Smooth muscle cell (in vitro differentiated cells): ENCODE data around the gene RTEL1. TPM values are rescaled to one million over a fixed set of nuclear protein-coding genes. Genes with fewer than 3 reads are reported as not detected.

Experiments used
- DNase-seq: peaks from one replicate; lab custom pipeline; 2025; ENCODE audit not compliant: unreplicated experiment; lab: John Stamatoyannopoulos, UW
- H2AFZ ChIP-seq: fragments of 200-600 bp; sonication (generic); 2 replicates; pipeline ENCODE4 v1.6.0; 2016; ENCODE audit warnings: antibody characterized with exemption, low read depth, mild to moderate bottlenecking
- H3F3A ChIP-seq: fragments of 200-600 bp; sonication (generic); 2 replicates; pipeline ENCODE4 v1.6.0; 2017; ENCODE audit warnings: antibody characterized with exemption, low read depth
- H3K27ac ChIP-seq: fragments of 200-600 bp; sonication (generic); 2 replicates; pipeline ENCODE4 v1.5.1; 2016; ENCODE audit warnings: low read depth, mild to moderate bottlenecking
- H3K27me3 ChIP-seq: fragments of 200-600 bp; sonication (generic); 2 replicates; pipeline ENCODE4 v1.6.1; 2016; ENCODE audit warnings: low read depth, mild to moderate bottlenecking
- H3K36me3 ChIP-seq: fragments of 200-600 bp; sonication (generic); 2 replicates; pipeline ENCODE4 v1.5.1; 2016; ENCODE audit warnings: low read depth
- H3K4me1 ChIP-seq: fragments of 200-600 bp; sonication (generic); 2 replicates; pipeline ENCODE4 v1.5.1; 2016; ENCODE audit warnings: low read depth
- H3K4me2 ChIP-seq: fragments of 200-600 bp; sonication (generic); 2 replicates; pipeline ENCODE4 v1.6.0; 2016; ENCODE audit warnings: mild to moderate bottlenecking
- H3K4me3 ChIP-seq: fragments of 200-600 bp; sonication (generic); 2 replicates; pipeline ENCODE4 v1.5.1; 2016; ENCODE audit warnings: mild to moderate bottlenecking
- H3K79me2 ChIP-seq: fragments of 200-600 bp; sonication (generic); 2 replicates; pipeline ENCODE4 v1.6.0; 2016; ENCODE audit warnings: low read depth, mild to moderate bottlenecking
- H3K9ac ChIP-seq: fragments of 200-600 bp; sonication (generic); 2 replicates; pipeline ENCODE4 v1.6.0; 2016; ENCODE audit warnings: low read depth
- H3K9me3 ChIP-seq: fragments of 200-600 bp; sonication (generic); replicated peaks from 2 replicates; pipeline ENCODE4 v1.5.1; 2016; ENCODE audit warnings: low read depth
- H4K20me1 ChIP-seq: fragments of 200-600 bp; sonication (generic); 2 replicates; pipeline ENCODE4 v1.6.0; 2016; ENCODE audit warnings: low read depth
- WGBS: methylation state at CpG from one replicate; pipeline ENCODE4 v1.1.7; 2016; ENCODE audit warnings: low lambda C conversion rate; 5-methylcytosine and 5-hydroxymethylcytosine counted together
- polyA plus RNA-seq: library from polyadenylated mRNA; unstranded; fragments of >200 nt; fragmentation: Nextera tagmentation; extraction: Ambion mirVana; gene quantifications from 2 replicates; pipeline ENCODE4 v1.2.1, GENCODE V29; 2016
- total RNA-seq: library from RNA; depleted of rRNA; stranded (reverse); fragments of >200 nt; gene quantifications from 2 replicates; pipeline ENCODE4 v1.2.3, GENCODE V29; 2014
- TF ChIP-seq, protein P1 (sequence below): fragments of 200-600 bp; sonication (generic); IDR thresholded peaks from 2 replicates; pipeline ENCODE4 v1.5.1; 2017; ENCODE audit warnings: borderline replicate concordance, mild to moderate bottlenecking, antibody characterized with exemption; ENCODE audit not compliant: insufficient read depth, poor library complexity, severe bottlenecking

The RTEL1 gene
- total and polyA plus RNA-seq, 2 experiments from 2014 or later, result 10.4 to 14.2 TPM

DNA sequence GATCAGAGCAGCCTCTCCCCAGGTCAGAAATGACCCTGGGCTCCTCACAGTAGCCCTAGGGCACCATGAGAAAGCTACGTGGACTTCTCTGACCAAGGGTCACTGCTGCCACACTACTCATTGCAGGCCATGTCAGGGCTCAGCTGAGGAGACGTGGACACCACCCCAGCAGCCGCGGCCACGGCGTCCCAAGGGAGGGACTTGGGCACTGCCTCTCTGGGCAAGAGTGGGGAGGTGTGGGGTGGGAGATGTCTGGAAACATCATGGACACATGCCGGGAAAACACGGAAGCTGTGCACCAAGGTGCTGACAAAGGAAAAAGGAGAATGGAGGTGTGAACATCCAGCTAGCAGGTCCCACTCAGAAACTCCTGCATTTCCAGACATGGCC lies 40.2 kb upstream of the RTEL1 start:
- Histone ChIP-seq H4K20me1 (peaks cover 65% of the 10 kb centered on the region), H3K4me3 (no peak overlapping the region), H3K9me3 (no peaks in the 10 kb centered on the region), H3K27me3 (no peaks in the 10 kb centered on the region), H3K9ac (no peak overlapping the region), H3K79me2 (peaks cover 30% of the 10 kb centered on the region), H3K36me3 (no peaks in the 10 kb centered on the region), H3K27ac (no peak overlapping the region), H3F3A (no peaks in the 10 kb centered on the region), H3K4me1 (no peaks in the 10 kb centered on the region), H3K4me2 (no peak overlapping the region), H2AFZ (no peak overlapping the region)
- WGBS, result 100% methylated on average over 8 of the region's 8 CpGs
- no peak for DNase-seq
- TF ChIP-seq, protein P1, sequence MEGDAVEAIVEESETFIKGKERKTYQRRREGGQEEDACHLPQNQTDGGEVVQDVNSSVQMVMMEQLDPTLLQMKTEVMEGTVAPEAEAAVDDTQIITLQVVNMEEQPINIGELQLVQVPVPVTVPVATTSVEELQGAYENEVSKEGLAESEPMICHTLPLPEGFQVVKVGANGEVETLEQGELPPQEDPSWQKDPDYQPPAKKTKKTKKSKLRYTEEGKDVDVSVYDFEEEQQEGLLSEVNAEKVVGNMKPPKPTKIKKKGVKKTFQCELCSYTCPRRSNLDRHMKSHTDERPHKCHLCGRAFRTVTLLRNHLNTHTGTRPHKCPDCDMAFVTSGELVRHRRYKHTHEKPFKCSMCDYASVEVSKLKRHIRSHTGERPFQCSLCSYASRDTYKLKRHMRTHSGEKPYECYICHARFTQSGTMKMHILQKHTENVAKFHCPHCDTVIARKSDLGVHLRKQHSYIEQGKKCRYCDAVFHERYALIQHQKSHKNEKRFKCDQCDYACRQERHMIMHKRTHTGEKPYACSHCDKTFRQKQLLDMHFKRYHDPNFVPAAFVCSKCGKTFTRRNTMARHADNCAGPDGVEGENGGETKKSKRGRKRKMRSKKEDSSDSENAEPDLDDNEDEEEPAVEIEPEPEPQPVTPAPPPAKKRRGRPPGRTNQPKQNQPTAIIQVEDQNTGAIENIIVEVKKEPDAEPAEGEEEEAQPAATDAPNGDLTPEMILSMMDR, result no peak

DNA sequence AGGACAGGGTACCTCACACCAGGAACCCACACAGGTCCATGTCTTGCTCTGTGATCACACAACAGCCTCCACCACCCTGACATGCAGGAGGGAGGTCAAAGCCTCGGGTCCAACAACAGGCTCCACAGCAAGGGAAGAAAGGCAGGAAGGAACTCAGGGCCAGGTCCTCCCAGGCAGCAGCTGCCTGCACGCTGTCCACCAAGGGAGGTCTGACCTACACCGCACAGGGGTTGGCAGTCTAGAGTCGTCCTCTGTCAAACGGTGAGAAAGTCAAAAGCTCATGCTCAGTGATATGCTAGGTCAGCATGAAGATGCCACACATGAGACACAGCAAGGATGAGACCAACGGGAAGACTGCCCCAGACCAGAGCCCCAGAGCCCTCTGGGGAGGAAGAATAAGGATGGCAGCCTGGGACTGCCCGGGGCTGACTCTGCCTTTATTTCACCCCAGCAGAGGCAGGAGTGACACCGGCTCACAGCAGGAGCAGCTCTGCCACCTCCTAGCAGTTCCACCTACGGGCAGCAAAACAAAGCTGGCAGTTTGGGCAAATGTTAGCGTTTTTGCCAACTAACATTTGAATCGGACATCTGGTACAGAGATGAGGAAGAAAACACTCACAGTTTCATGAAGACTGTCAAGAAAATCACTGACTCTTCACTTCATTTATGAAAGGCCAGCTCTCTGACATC lies 39.7 kb upstream of the RTEL1 start:
- Histone ChIP-seq H3K79me2 (peaks cover 36% of the 10 kb centered on the region), H3K36me3 (no peaks in the 10 kb centered on the region), H4K20me1 (peaks cover 64% of the 10 kb centered on the region), H3K4me2 (no peak overlapping the region), H3K27me3 (no peaks in the 10 kb centered on the region), H3K4me3 (no peak overlapping the region), H3K27ac (no peak overlapping the region), H3K4me1 (no peaks in the 10 kb centered on the region), H3K9me3 (no peaks in the 10 kb centered on the region), H3F3A (no peaks in the 10 kb centered on the region), H3K9ac (no peak overlapping the region), H2AFZ (no peak overlapping the region)
- TF ChIP-seq, protein P1, result no peak
- 98% methylated on average over 11 of the region's 11 CpGs for WGBS
- no peak for DNase-seq

DNA sequence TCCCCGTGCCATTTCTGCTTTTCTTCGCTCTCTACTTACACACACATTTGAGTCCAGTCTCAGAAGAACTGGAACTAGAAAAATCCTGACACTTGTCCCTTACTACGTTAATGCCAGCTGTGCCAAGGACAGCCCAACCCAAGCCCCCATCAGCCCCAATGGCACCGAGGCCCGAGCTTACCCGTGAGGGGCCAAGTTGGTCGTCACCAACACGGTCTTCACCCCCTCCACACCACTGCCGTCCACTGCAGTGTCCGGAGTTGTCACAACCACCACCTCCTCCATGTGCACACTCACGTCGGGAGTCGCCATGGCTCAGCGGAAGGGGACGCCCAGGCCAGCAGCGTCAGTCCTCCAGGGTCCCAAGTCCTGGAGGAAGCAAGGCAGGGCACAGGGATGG lies 39.0 kb upstream of the RTEL1 start:
- Histone ChIP-seq H3F3A (no peaks in the 10 kb centered on the region), H3K27me3 (no peaks in the 10 kb centered on the region), H3K9me3 (no peaks in the 10 kb centered on the region), H3K27ac (no peak overlapping the region), H3K36me3 (no peaks in the 10 kb centered on the region), H2AFZ (no peak overlapping the region), H4K20me1 (peaks cover 62% of the 10 kb centered on the region), H3K9ac (no peak overlapping the region), H3K4me3 (no peak overlapping the region), H3K4me2 (no peak overlapping the region), H3K4me1 (no peaks in the 10 kb centered on the region), H3K79me2 (peaks cover 41% of the 10 kb centered on the region)
- 98% methylated on average over 16 of the region's 16 CpGs for WGBS
- DNase-seq, result no peak
- TF ChIP-seq, protein P1, result no peak

DNA sequence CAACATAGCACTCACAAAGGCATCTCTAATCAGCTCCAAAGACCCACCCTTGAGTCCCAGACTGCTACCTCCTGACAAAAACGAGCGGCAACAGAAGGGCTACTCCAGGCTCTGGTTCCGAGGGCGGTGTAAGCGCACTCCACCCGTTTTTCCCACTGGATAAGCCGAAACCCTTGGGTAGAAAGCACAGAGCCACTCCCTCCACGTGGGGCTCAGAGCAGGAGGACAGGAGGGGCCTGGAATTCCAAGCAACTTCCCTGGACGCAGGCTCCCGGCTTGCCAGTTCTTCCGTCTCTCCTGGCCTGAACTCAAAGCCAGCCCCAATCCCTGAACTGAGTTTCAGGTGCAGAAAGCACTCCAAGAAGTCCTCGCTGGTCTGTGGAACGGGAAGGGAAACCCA lies 38.6 kb upstream of the RTEL1 start:
- no peaks in the 10 kb centered on the region for H3K36me3 ChIP-seq
- no peak for DNase-seq
- WGBS, result 91% methylated on average over 13 of the region's 13 CpGs
- H3K4me2 ChIP-seq, result no peak overlapping the region
- no peaks in the 10 kb centered on the region for H3K9me3 ChIP-seq
- no peaks in the 10 kb centered on the region for H3K27me3 ChIP-seq
- no peak overlapping the region for H3K4me3 ChIP-seq
- no peak overlapping the region for H3K9ac ChIP-seq
- H3K79me2 ChIP-seq, result peaks cover 42% of the 10 kb centered on the region
- no peak overlapping the region for H3K27ac ChIP-seq
- TF ChIP-seq, protein P1, result no peak
- H3K4me1 ChIP-seq, result no peaks in the 10 kb centered on the region
- H2AFZ ChIP-seq, result no peak overlapping the region
- no peaks in the 10 kb centered on the region for H3F3A ChIP-seq
- peaks cover 62% of the 10 kb centered on the region for H4K20me1 ChIP-seq
